Thoracic aorta (tissue), 2 donors: ENCODE measurements around the gene TRIP4. TPM values are rescaled to one million over a fixed set of nuclear protein-coding genes. Genes with fewer than 3 reads are reported as not detected.

Experiments
- ATAC-seq: fragments of 150-250 bp; one replicate; pipeline ENCODE4 v1.8.0; 2017; ENCODE audit warnings: low read depth; ENCODE audit not compliant: insufficient number of reproducible peaks, low FRiP score
- DNase-seq: peaks from one replicate; pipeline ENCODE4 v3.0.0-alpha.2; 2020; ENCODE audit warnings: low spot score
- H3K27ac ChIP-seq, 2 donors: fragments of 200-600 bp; sonication (generic); 1 replicate in 1 of 2; 2 replicates in 1 of 2; pipeline ENCODE4 v1.5.1; 2016; ENCODE audit warnings: mild to moderate bottlenecking in 2 of 2, moderate library complexity in 2 of 2
- H3K27me3 ChIP-seq: fragments of 200-600 bp; sonication (generic); replicated peaks from 2 replicates; pipeline ENCODE4 v1.6.0; 2016; ENCODE audit warnings: mild to moderate bottlenecking; ENCODE audit not compliant: insufficient read depth
- H3K36me3 ChIP-seq: fragments of 200-600 bp; sonication (generic); one replicate; pipeline ENCODE4 v1.5.1; 2016
- H3K4me1 ChIP-seq, 2 donors: fragments of 200-600 bp; sonication (generic); 1 replicate in 1 of 2; 2 replicates in 1 of 2; pipeline versions ENCODE4 v1.5.1 to v1.6.0; 2016; ENCODE audit warnings: low read depth in 2 of 2, mild to moderate bottlenecking in 1 of 2; ENCODE audit not compliant: control insufficient read depth in 1 of 2
- H3K4me3 ChIP-seq: fragments of 200-600 bp; sonication (generic); 2 replicates; pipeline ENCODE4 v1.5.1; 2016; ENCODE audit warnings: mild to moderate bottlenecking
- H3K9me3 ChIP-seq: fragments of 200-600 bp; sonication (generic); 2 replicates; pipeline ENCODE4 v1.5.1; 2016
- CTCF ChIP-seq: fragments of 200-600 bp; sonication (generic); IDR thresholded peaks from one replicate; pipeline ENCODE4 v1.5.1; 2019; ENCODE audit warnings: antibody characterized with exemption
- total RNA-seq, 2 donors: library from RNA; depleted of rRNA; stranded (reverse); fragments of >200 nt; gene quantifications; one replicate each; pipeline versions ENCODE4 v1.1.0 to v1.2.3, GENCODE V29; 2016

The TRIP4 gene
- total RNA-seq = 10 to 100 TPM; 11.5 to 29.9 TPM

- no peaks in the 10 kb centered on the region for H3K27me3 ChIP-seq
- no peaks in the 10 kb centered on the region for H3K9me3 ChIP-seq
- ATAC-seq (peak; percentile 95), DNase-seq (peak; percentile 91)
- TF ChIP-seq CTCF = no peak
- H3K4me1 ChIP-seq = peaks cover 8 to 12% of the 10 kb centered on the region in 2 donors
- H3K36me3 ChIP-seq = no peaks in the 10 kb centered on the region
- H3K27ac ChIP-seq = peak within 1 kb of the TSS; percentile 64 to 79
- H3K4me3 ChIP-seq = peak within 1 kb of the TSS; percentile 83
Observed at GRCh38 chr15:64387562-64388168, at the start of gene TRIP4. TSS of gene TRIP4 (plus strand) at chr15:64387836. CDS start at chr15:64387864, 28 bp downstream.

- Histone ChIP-seq H3K4me3 (no peak overlapping the region), H3K36me3 (peaks cover 7% of the 10 kb centered on the region), H3K4me1 (no peaks in the 10 kb centered on the region), H3K27me3 (no peaks in the 10 kb centered on the region), H3K27ac (no peak overlapping the region), H3K9me3 (no peaks in the 10 kb centered on the region)
- TF ChIP-seq CTCF = no peak
- DNase-seq = no peak
- no peak for ATAC-seq
Observed at GRCh38 chr15:64340355-64340754, 47.3 kb upstream of the TRIP4 start.

DNA sequence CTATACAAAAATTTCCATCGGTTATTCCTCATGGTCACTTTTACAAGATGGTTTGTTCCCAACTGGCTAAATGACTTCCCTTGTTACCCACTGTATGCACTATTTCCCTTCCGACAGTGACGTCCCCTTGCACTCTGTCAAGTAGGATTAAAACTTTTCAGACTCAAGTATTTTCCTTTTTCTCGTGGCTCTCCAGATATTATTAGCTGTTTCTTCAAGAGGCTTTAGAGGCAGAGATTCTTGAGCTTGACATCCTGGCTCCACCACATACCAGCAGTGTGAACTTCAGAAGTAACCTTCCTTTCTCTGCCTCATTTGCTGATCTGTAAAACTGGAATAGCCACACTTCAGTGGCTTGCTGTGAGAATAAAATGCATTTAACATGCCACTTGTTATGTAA, 45.7 kb upstream of the TRIP4 start:
- Histone ChIP-seq H3K27ac (no peak overlapping the region), H3K4me3 (no peak overlapping the region), H3K9me3 (no peaks in the 10 kb centered on the region), H3K4me1 (no peaks in the 10 kb centered on the region), H3K36me3 (peaks cover 7% of the 10 kb centered on the region), H3K27me3 (no peaks in the 10 kb centered on the region)
- TF ChIP-seq CTCF = no peak
- ATAC-seq (no peak), DNase-seq (no peak)

DNA sequence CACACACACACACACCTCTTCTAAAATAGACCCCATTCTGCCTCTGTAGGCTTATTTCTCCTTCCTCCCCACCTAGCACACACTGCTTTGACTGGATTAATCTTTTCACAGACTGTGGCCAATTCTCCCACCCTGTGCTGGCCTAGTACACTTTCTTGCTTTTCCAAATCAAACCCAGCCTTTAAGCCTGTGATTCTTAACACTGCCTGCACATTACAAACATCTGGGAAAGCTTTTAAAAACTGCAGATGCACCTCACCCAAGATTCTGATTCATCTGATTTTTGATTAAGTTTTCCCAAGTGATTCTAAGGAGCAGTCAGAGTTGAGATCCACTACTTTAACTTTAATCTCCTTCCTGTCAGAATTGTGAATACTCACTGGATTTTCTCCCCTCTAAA, 44.4 kb upstream of the TRIP4 start:
- ATAC-seq (no peak), DNase-seq (no peak)
- Histone ChIP-seq H3K4me3 (no peak overlapping the region), H3K9me3 (no peaks in the 10 kb centered on the region), H3K27me3 (no peaks in the 10 kb centered on the region), H3K36me3 (peaks cover 7% of the 10 kb centered on the region), H3K27ac (no peak overlapping the region), H3K4me1 (no peaks in the 10 kb centered on the region)
- no peak for TF ChIP-seq CTCF

DNA sequence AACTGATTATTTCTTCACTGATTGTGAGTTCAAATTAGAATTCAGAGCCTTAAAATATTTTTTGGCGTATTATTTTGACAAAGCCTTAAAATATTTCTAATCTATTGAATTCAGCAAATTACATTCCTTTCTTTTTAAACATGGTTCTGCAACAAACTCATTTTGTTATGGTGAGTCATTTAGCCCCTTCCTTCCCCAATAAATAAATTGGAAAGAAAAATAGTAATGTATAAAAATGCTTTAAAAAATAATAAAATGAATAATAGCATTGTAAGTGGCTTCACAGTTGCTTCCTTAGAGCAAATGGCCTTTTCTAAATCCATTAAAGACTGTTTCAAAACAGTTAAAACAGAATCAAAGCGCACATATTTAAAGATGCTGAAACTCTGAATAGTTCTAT, 43.8 kb upstream of the TRIP4 start:
- Histone ChIP-seq H3K9me3 (no peaks in the 10 kb centered on the region), H3K27me3 (no peaks in the 10 kb centered on the region), H3K4me3 (no peak overlapping the region), H3K4me1 (no peaks in the 10 kb centered on the region), H3K27ac (no peak overlapping the region), H3K36me3 (peaks cover 7% of the 10 kb centered on the region)
- DNase-seq (no peak), ATAC-seq (no peak)
- TF ChIP-seq CTCF = no peak
